ENCODE measurements around the gene DENND1A. TPM values are rescaled to one million over a fixed set of nuclear protein-coding genes. Genes with fewer than 3 reads are reported as not detected.
"Not testable (repeated sequence)": the region's sequence is repeated elsewhere in the genome, so short reads cannot be mapped to it uniquely, and the experiment has no call there.

Gene DENND1A
- total RNA-seq, 1 experiment from 2014 or later = 20.6 TPM

DNA sequence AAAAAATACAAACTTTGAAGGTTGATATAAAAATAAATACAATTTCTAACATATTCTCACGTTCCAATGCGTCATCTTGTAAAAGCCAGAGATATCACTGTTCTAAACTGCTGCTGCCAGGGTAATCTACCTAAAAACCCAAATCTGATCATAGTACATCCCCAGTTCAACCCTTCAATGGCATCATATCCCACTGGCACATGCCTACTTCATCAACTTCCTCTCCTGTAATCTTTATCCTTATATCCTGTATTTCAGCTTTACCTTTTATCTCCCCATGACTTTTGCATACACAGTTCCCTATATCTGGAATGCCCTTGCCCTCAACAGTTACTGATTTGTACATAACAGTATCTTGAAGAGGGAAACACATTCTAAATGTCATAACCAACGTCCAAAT is 7.5 kb downstream of the DENND1A start:
- DNase-seq (ENCODE audit: low read depth) = no peak

DNA sequence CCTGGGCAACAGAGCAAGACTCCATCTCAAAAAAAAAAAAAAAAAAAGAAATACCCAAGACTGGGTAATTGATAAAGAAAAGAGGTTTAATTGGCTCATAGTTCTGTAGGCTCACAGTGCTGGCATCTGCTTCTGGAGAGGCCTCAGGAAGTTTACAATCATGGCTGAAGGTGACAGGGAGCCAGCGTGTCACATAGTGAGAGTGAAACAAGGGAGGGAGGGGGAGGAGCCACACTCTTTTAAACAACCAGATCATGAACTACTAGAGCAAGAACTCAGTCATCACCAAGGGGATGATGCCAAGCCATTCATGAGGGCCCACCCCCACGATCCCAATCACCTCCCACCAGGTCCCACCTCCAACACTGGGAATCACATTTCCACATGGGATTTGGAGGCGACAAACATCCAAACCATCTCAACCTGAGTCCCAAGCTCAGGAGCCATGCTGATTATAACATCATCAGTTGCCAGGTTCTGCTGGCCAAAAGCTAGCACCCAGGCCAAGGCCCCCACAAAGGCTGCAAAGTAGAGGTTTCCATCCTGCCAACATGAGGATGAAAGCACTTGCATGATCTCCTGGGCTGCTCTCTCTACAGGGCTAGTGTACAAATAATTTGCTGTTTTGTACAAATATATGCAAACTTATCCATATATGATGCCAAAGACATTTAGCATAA is 15.3 kb downstream of the DENND1A start:
- DNase-seq (ENCODE audit: low read depth) = no peak

DNA sequence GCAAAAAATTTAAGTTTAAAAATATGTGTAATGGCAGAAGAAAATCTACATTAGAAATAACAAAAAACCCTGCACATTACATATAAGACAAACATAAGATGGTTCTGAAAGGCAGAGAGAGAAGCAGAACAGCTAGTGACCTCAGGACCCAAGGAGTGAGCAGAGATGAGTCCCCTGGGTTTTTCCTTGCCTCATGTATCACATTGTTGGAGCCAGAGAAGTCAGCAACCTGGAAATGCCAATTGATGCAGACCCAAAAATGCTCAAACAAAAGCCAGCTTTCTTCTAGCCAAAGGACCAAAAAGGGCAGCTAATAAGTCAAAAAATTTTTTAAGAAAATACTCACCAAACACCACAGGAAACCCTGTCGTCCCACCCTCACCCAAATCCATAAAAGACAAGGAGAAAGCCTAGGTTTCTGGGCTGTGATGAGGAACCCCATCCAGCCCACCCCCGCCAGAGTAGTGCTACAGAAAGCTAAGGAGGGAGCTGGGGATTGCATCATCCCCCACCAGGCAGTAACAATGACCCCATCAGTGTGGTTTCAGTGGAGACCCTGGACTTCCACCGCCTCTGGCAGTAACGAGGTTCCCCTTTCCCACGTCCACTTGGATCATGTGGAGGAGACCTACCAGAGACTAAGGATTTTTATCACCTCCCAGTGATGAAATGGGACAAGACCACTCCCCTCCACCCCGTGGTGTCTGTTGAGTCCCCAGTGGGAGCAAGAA is 17.6 kb downstream of the DENND1A start:
- DNase-seq (ENCODE audit: low read depth) = no peak

- DNase-seq (ENCODE audit: low read depth) = no peak
These were observed 18.9 kb downstream of the DENND1A start for GRCh38 chr9:123911024-123911423.

DNA sequence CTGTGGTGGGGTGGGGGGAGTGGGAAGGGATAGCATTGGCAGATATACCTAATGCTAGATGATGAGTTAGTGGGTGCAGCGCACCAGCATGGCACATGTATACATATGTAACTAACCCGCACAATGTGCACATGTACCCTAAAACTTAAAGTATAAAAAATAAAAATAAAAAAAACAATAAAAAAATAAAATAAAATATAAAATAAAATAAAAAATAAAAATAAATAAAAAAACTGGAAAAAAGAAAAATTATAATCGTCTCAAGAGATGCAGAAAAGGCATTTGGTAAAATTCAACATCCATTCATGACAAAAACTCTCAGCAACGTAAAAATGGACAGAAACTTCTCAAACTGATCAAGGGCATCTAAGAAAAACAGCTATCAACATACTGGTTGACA is 20.7 kb downstream of the DENND1A start:
- DNase-seq (ENCODE audit: low read depth) = not testable (repeated sequence)

- not testable (repeated sequence) for DNase-seq (ENCODE audit: low read depth)
These were observed 26.4 kb downstream of the DENND1A start for GRCh38 chr9:123903550-123903949.

DNA sequence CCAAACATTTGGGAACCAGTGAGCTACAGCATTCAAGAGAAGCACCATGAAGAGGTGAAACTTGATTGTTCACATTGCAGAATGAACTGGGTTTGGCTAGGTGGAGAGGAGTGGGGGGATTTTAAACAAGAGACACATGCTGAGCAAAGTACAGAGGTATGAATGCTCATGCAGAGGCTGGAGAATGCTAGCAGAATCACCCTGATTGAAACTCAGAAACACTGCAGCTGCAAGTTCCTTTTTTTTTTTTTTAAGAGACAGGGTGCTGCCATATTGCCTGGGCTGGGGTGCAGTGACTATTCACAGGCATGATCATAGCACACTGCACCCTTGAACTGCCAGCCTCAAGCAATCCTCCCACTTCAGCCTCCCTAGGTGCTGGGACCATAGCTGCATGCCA is 35.1 kb downstream of the DENND1A start:
- no peak for DNase-seq (ENCODE audit: low read depth)

- DNase-seq (ENCODE audit: low read depth) = peak; percentile 62
These were observed 36.0 kb downstream of the DENND1A start for GRCh38 chr9:123893831-123894460.

- DNase-seq (ENCODE audit: low read depth) = no peak
These were observed 36.8 kb downstream of the DENND1A start for GRCh38 chr9:123893115-123893514.

DNA sequence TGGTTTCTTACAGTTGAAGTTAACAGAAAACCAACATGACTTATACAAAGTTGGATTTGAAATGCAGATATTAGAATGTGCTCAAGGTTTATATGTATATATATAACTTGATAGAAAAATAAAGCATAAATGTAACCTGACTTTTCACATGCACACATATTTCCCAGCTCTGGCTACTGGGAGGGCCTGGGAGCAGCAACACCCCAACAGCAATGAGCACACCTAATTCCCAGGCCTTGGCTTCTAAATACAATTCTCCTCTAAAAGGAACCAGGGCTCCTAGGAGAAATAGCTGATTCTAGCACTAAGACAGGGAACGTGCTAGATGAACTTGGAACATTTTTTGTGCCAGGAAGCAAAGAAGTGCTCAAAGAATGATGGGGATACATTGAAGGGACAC is 42.1 kb downstream of the DENND1A start:
- DNase-seq (ENCODE audit: low read depth) = no peak

DNA sequence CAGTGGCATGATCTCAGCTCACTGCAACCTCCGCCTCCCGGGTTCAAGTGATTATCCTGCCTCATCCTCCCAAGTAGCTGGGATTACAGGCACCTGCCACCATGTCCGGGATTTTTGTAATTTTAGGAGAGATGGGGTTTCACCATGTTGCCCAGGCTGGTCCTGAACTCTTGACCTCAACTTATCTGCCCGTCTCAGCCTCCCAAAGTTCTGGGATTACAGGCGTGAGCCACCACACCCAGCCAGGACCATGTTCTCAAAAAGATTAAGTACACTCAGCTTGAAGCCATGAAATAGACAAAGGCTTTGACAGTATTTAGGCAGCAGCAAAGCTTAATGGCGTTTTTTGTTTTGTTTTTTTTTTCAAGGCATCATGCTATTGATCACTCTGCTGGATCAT is 44.1 kb downstream of the DENND1A start:
- DNase-seq (ENCODE audit: low read depth) = not testable (repeated sequence)

DNA sequence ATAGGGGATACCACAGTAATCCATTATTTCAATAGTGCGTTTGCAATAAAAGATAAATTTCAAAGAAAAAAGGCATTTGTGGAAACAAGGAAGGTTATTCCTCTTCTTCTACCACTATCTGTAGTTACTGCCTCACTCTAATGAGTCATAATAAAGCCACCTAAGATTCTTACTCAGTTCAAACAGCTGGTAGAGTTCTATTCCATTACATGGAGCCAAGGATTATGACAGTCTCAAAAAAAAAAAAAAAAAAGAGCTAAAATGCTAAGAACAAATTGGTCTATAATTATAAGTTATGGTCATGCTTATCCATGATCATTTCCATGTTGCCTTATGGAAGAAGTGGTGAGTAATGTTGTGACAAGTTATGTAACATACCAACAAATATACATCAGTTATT is 46.3 kb downstream of the DENND1A start:
- DNase-seq (ENCODE audit: low read depth) = peak; percentile 63

GRCh38 chr9:123881604-123882003 is 48.3 kb downstream of the DENND1A start:
- no peak for DNase-seq (ENCODE audit: low read depth)

DNA sequence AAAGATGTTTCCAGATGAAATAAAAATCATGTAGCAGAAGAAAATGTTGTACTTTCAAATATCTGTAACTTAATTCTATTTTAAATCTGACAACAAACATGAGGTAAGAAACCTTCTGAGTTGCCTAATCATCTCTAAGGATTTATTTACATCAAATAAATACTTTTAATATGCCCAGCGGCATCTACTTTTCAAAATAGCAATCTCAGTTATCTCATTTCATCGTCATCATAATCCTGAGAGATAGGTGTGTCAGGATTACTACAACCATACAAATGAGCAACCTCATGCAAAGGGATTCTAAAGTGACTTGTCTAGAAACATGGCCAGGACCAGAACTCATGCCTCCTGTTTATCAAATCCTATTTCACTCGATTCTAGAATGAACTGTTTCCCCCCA is 49.5 kb downstream of the DENND1A start:
- no peak for DNase-seq (ENCODE audit: low read depth)

DNA sequence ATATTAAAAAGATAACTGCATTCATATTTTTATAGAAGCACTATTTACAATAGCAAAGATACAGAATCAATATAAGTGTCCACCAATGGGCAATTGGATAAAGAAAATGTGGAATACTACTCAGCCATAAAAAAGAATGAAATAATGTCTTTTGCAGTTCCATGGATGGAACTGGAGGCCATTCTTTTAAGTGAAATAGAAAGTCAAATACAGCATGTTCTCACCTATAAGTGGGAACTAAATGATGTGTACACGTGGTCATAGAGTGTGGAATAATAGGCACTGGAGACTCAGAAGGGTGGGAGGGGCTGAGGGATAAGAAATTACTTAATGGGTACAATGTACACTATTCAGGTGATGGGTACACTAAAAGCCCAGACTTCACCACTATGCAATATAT is 53.2 kb downstream of the DENND1A start:
- DNase-seq (ENCODE audit: low read depth) = no peak

DNA sequence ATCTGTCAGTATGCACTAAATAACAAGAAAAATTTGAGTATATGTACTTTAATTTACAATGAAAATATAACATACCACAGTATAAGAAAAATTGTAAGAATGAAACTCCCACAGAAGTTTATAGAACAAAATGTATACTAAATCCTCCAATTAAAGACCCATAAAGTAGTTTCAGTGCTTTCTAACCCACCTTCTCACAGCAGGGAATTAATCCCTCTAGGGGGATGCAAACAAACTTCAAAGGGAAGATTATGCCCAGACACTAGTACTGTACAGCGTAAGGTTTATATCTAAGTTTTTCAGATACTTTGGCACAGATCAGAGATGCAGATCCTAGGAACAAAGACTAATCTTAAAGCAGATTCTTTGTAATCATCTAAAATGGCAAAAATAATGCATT is 57.2 kb downstream of the DENND1A start:
- no peak for DNase-seq (ENCODE audit: low read depth)

GRCh38 chr9:123871781-123872180 is 58.1 kb downstream of the DENND1A start:
- DNase-seq (ENCODE audit: low read depth) = peak; percentile 69

DNA sequence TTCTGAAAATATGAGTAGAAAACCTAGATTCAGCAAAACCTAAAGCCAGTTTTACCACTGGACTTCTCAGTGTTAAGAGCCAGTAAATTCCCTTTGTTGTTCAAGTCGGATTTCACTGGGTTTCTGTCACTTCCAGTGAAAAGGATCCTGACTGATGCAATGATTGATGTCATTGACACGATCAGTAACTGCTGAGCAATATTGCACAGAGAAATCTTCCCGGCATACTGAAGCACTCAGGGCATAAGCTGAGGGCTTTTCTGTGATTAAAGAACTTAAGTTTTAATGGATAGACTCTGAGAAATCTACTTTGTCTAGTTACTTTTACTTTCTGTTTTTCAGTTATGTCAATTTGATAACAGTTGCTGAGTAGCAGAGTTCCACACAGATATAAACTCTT is 61.9 kb downstream of the DENND1A start:
- no peak for DNase-seq (ENCODE audit: low read depth)

DNA sequence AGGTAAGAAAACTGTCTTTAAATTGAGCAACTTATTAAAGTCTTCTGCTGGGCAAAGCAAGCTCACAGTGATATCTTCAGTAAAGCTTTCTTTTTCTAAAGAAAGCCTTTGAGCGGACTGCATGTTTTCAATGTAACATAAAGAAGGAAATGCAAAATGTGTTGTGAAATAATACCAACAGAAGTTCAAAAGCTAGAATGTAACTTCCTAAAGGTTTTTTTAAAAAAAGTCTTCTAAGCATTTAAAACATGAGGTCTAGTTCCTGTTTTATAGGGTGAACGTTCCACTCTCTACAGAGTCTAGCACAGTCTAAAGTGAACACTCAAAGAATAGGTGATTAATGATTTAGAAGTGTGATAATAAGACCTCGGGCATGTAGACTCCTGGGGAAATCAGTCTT is 62.9 kb downstream of the DENND1A start:
- no peak for DNase-seq (ENCODE audit: low read depth)

DNA sequence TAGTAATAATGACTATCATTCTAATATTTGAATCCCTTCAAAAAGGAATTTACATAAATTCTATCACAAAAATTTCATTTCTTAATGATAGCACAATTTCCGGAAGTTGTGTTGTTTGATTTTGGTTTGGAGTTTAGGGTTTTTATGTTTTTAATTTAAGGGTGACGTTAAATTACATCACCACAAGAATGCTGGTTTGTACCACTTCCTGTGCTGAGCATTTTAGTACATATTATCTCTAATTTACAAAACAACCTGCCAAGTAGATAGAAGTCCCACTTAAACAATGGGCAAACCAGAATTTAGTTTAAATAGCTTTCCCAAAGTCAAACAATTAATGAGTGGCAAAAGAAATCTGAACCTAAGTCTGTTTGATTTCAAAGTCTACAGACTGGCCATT is 63.4 kb downstream of the DENND1A start:
- DNase-seq (ENCODE audit: low read depth) = no peak

DNA sequence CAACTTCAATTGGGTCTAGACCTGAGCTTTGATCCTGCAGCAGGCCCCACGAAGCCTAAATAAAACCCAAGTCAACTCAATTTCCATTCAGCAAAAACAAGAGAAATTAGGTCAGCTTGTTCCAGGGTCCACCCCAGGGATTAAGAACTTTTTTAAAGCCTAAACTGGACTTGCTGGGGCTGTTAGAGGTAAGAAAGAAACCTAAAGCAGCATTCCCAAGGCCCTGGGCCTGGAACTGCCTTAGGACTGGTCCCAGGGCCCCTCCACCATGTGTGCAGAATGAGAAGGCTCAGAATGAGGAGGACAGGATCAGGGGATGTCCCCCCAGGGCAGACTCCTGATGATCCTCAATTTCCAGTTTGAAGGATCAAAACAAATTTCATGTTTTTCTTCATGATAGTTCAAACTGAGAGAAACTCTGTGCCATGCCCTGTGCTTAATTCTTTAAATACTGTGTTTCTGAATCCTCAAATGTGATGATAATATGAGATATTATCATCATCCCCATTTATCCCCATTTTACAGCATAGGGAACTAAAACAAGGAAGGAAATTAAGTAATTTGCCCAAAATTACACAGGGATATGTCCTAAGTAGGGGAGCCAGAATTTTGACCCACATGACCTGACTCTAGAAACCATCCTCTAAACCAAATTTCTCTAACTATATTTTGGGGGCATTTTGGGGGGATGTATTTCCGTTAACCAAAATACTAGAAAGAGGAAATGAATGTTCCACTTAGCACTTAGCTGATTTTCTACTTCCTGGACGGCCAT is 64.5 kb downstream of the DENND1A start:
- DNase-seq (ENCODE audit: low read depth) = no peak

DNA sequence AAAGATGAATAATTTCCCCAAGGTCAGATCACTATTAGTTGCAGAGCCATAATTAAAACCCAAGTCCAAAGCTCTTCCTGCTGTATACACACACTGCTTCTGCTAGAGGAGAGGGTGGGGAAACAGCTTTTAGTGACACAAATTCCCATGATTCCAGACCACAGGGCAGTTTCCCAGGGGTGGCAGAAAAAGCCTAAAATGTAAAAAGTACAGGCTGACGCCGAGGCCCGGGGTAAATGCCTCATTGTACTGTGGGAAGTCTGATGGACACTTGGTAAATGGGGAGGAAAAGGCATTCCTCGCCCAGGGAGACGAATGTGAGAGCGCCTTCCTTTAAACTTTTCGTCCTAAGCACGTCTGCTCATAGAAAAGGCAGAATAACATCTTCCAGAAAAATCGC is 65.7 kb downstream of the DENND1A start:
- no peak for DNase-seq (ENCODE audit: low read depth)
